Heart right ventricle (tissue), 16 donors: ENCODE data around the gene CAMSAP3. TPM values are rescaled to one million over a fixed set of nuclear protein-coding genes. Genes with fewer than 3 reads are reported as not detected.

Experiments used
- ATAC-seq, 8 donors: fragments of 200-7000 bp; cut with Tn5 transposase; one replicate each; pipeline ENCODE4 v1.9.1; 2020; ENCODE audit warnings: mild to moderate bottlenecking in 8 of 8, moderate library complexity in 8 of 8, moderate number of reproducible peaks in 1 of 8
- DNase-seq, 2 donors: peaks; one replicate each; pipeline ENCODE4 v3.0.0-alpha.2; 2020
- H3K27ac ChIP-seq, 10 donors: fragments of 200-600 bp; sonication (generic) in 2 of 10; one replicate each; pipeline versions ENCODE4 v1.5.0 to v1.8.0; 2020 to 2022; ENCODE audit warnings: mild to moderate bottlenecking in 3 of 10
- H3K27me3 ChIP-seq, 7 donors: fragments of 200-600 bp; one replicate each; pipeline ENCODE4 v1.8.0; 2021 to 2022; ENCODE audit warnings: mild to moderate bottlenecking in 2 of 7
- H3K36me3 ChIP-seq, 9 donors: fragments of 200-600 bp; sonication (generic) in 1 of 9; one replicate each; pipeline versions ENCODE4 v1.5.0 to v1.8.0; 2020 to 2022; ENCODE audit warnings: mild to moderate bottlenecking in 2 of 9
- H3K4me1 ChIP-seq, 9 donors: fragments of 200-600 bp; sonication (generic) in 1 of 9; one replicate each; pipeline versions ENCODE4 v1.5.0 to v1.8.0; 2020 to 2022; ENCODE audit warnings: mild to moderate bottlenecking in 4 of 9
- H3K4me3 ChIP-seq, 10 donors: fragments of 200-600 bp; sonication (generic) in 2 of 10; one replicate each; pipeline versions ENCODE4 v1.5.0 to v1.8.0; 2020 to 2022; ENCODE audit warnings: mild to moderate bottlenecking in 7 of 10, moderate library complexity in 2 of 10
- H3K9me3 ChIP-seq, 11 donors: fragments of 200-600 bp in 10 of 11; sonication (generic) in 2 of 11; one replicate each; pipeline versions ENCODE4 v1.5.0 to v1.8.0; 2013 to 2022; ENCODE audit warnings: mild to moderate bottlenecking in 2 of 11, control low read depth in 1 of 11, moderate library complexity in 1 of 11
- CTCF ChIP-seq, 9 donors: fragments of 200-600 bp; sonication (generic) in 2 of 9; IDR thresholded peaks; one replicate each; pipeline versions ENCODE4 v1.5.0 to v1.8.0; 2021 to 2022; ENCODE audit warnings: antibody characterized with exemption in 9 of 9, mild to moderate bottlenecking in 5 of 9, moderate library complexity in 1 of 9
- WGBS, 2 donors: extraction: QIAGEN DNeasy Blood & Tissue Kit; methylation state at CpG; one replicate each; pipeline ENCODE4 v1.1.7; 2013; ENCODE audit warnings: inconsistent platforms in 1 of 2; 5-methylcytosine and 5-hydroxymethylcytosine counted together
- intact Hi-C, 10 donors: fragments of 100-400 bp; cut with DNase I; formaldehyde crosslinking; loops; one replicate each; pipeline versions ENCODE4 v1.11.1 to v1.14.2; 2022
- polyA plus RNA-seq, 2 donors: library from polyadenylated mRNA; stranded (reverse); fragments of 200-250 nt; gene quantifications; one replicate each; pipeline ENCODE4 v1.2.3, GENCODE V29; 2013
- total RNA-seq, 10 donors: library from RNA; stranded (reverse); fragmentation: NEBNext Ultra II Directional in 3 of 10; extraction: Animal tissue kit (Norgen Biotek cat#: 25700) in 3 of 10; gene quantifications; one replicate each; pipeline versions ENCODE4 v1.2.1 to v1.2.4, GENCODE V29; 2021 to 2023
- donor health status: Arrhythmogenic right ventricular cardiomyopathy.
- donor health status: ischemic (EF 13 %, LVEDD 7.1; RV severe dilation, severe dysfunction).
- donor health status: healthy with polysubstance abuse.
- donor health status: DM: no; HTN: yes; CAD: no.
- donor health status: DM: no; HTN: no; CAD: no.
- donor health status: ischemic (EF 25% LVEDD 6.9; RV normal size, moderate dysfunction).
- donor health status: ischemic (EF 25% LVEDD 5.7; RV mildly dilated, moderate dysfunction).
- donor health status: healthy.
- donor health status: DM: yes; HTN: yes; CAD: no.
- donor health status: Ischemic cardiomyopathy.
- donor health status: ischemic (EF 35%, LVEDD 5.7; RV mildly dilated, moderate dysfunction).
- donor health status: nonischemic (EF 11% LVEDD 7.7; RV severe dilation, severe dysfunction).
- donor health status: DM: yes; HTN: yes; CAD: no.
- donor health status: PGD.
- donor health status: ischemic (EF 29% LVEDD 5.4; RV normal size, mild dysfunction).
- donor health status: nonischemic (EF 23%, LVEDD 6.1; RV moderate dilation, normal function).

The CAMSAP3 gene
- total and polyA plus RNA-seq, 12 donors, result 0.03 to 2.0 (median 0.29) TPM

DNA sequence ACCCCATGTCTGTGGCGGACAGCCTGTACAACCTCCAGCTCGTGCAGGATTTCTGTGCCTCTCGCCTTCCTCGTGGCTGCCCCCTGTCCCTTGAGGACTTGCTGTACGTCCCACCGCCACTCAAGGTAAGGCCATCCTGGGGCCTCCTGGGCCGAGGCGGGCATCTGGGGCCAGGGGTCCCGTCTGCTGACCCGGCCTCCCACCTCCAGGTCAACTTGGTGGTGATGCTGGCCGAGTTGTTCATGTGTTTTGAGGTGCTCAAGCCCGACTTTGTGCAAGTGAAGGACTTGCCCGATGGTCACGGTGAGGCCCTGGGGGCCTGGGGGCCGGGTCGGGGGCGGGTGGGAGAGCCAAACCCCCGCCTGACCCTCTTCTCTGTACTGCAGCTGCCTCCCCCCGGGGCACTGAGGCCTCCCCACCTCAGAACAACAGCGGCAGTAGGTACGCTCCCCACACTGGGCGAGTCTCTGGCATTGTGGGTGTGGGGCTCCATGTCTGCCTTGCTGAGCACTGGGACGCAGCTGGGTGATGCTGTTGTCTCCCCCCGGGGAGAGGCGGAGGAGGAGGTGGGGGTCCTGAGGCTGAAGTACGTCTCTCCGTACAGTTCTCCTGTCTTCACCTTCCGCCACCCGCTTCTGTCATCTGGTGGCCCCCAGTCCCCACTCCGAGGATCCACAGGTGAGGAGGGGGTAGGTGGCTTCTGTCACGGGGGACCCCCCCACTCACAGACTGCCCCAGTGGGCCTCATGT, 15.0 kb downstream of the CAMSAP3 start:
- DNase-seq (no peak), ATAC-seq (no peak)
- intact Hi-C loops, result no loop called here
- H3K36me3 ChIP-seq, result no peaks in the 10 kb centered on the region
- no peaks in the 10 kb centered on the region for H3K9me3 ChIP-seq
- WGBS, 2 donors, result 77 to 82% methylated on average over 31 of the region's 31 CpGs
- H3K27ac ChIP-seq, result no peak overlapping the region
- no peak overlapping the region for H3K4me3 ChIP-seq
- no peak for TF ChIP-seq CTCF (IDR thresholded peaks at IDR 0.05)
- H3K4me1 ChIP-seq, result no peaks in the 10 kb centered on the region
- H3K27me3 ChIP-seq, result peaks cover 0 to 14% (median 1%) of the 10 kb centered on the region in 7 donors

DNA sequence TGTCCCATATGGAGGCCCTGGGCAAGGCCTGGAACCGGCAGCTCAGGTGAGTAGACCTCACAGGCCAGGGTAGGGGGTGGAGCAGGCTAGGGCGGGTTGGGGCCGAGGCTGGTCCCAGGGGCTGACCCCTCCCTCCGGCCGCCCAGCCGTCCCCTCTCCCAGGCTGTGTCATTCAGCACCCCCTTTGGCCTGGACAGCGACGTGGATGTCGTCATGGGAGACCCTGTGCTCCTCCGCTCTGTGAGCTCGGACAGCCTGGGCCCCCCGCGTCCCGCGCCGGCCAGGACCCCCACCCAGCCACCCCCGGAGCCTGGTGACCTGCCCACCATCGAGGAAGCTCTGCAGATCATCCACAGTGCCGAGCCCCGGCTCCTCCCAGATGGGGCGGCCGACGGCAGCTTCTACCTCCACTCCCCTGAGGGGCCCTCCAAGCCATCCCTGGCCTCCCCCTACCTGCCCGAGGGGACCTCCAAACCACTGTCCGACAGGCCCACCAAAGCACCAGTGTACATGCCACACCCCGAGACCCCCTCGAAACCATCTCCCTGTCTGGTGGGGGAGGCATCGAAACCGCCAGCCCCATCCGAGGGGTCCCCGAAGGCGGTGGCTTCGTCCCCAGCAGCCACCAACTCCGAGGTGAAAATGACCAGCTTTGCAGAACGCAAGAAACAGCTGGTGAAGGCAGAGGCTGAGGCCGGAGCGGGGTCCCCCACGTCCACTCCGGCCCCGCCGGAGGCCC, 16.0 kb downstream of the CAMSAP3 start:
- H3K36me3 ChIP-seq, result no peaks in the 10 kb centered on the region
- H3K4me1 ChIP-seq, result no peaks in the 10 kb centered on the region
- ATAC-seq (peak in 1 of 8 donors; percentile 42), DNase-seq (no peak)
- H3K4me3 ChIP-seq, result no peak overlapping the region
- 79 to 81% methylated on average over 41 of the region's 41 CpGs for WGBS, 2 donors
- H3K9me3 ChIP-seq, result no peaks in the 10 kb centered on the region
- intact Hi-C loops, result no loop called here
- TF ChIP-seq CTCF (IDR thresholded peaks at IDR 0.05), result no peak
- H3K27me3 ChIP-seq, result peaks cover 0 to 8% (median 0%) of the 10 kb centered on the region in 7 donors
- no peak overlapping the region for H3K27ac ChIP-seq

DNA sequence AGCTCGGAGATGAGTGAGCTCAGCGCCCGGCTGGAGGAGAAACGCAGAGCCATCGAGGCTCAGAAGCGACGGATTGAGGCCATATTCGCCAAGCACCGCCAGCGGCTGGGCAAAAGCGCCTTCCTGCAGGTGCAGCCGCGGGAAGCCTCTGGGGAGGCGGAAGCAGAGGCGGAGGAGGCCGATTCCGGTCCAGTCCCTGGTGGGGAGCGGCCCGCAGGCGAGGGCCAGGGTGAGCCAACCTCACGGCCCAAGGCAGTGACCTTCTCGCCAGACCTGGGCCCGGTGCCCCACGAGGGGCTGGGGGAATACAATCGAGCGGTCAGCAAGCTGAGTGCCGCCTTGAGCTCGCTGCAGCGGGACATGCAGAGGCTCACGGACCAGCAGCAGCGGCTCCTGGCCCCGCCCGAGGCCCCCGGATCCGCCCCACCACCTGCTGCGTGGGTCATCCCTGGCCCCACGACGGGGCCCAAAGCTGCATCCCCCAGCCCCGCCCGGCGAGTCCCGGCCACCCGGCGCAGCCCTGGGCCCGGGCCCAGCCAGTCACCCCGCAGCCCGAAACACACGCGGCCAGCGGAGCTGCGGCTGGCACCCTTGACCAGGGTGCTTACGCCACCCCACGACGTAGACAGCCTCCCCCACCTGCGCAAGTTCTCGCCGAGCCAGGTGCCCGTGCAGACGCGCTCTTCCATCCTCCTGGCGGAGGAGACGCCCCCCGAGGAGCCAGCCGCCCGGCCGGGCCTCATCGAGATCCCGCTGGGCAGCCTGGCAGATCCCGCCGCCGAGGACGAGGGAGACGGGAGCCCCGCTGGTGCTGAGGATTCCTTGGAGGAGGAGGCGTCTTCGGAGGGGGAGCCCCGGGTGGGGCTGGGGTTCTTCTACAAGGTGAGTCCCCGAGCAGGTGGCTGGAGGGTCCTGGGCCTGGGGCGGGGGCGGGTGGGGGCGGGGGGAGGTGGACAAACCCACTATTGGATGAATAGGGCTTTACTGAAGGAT, 16.9 kb downstream of the CAMSAP3 start:
- no peak for TF ChIP-seq CTCF (IDR thresholded peaks at IDR 0.05)
- H3K27ac ChIP-seq, result no peak overlapping the region
- H3K36me3 ChIP-seq, result peaks cover 0 to 4% (median 0%) of the 10 kb centered on the region in 9 donors
- 88 to 91% methylated on average over 71 to 81 of the region's 81 CpGs for WGBS, 2 donors
- no peaks in the 10 kb centered on the region for H3K9me3 ChIP-seq
- peaks cover 0 to 6% (median 0%) of the 10 kb centered on the region in 7 donors for H3K27me3 ChIP-seq
- intact Hi-C loops, result no loop called here
- DNase-seq (no peak), ATAC-seq (no peak)
- no peak overlapping the region for H3K4me3 ChIP-seq
- H3K4me1 ChIP-seq, result no peaks in the 10 kb centered on the region
